H9 (cell line): ENCODE data around the gene CARHSP1. TPM values are rescaled to one million over a fixed set of nuclear protein-coding genes. Genes with fewer than 3 reads are reported as not detected.

ENCODE experiments used
- DNase-seq: peaks from one replicate; pipeline ENCODE4 v3.0.0-alpha.2; 2017
- H2AFZ ChIP-seq: one replicate; pipeline ENCODE4 v1.6.1; 2013; ENCODE audit warnings: mild to moderate bottlenecking, low read length, control low read depth, moderate library complexity
- H2AK5ac ChIP-seq: 2 replicates; pipeline ENCODE4 v1.6.1; 2013; ENCODE audit warnings: low read length, control low read depth, mixed read lengths; ENCODE audit not compliant: insufficient read length
- H2BK120ac ChIP-seq: one replicate; pipeline ENCODE4 v1.6.1; 2013; ENCODE audit warnings: low read depth, mild to moderate bottlenecking, low read length, control low read depth, inconsistent platforms; ENCODE audit not compliant: poor library complexity, severe bottlenecking
- H2BK12ac ChIP-seq: 2 replicates; pipeline ENCODE4 v1.6.1; 2013; ENCODE audit warnings: low read length, control low read depth, mixed read lengths, low read depth; ENCODE audit not compliant: insufficient read length
- H2BK15ac ChIP-seq: 2 replicates; pipeline ENCODE4 v1.6.1; 2013; ENCODE audit warnings: low read depth, low read length, control low read depth
- H2BK20ac ChIP-seq: one replicate; pipeline ENCODE4 v1.6.1; 2013; ENCODE audit warnings: low read depth, mild to moderate bottlenecking, low read length, control low read depth, inconsistent platforms; ENCODE audit not compliant: poor library complexity, severe bottlenecking
- H2BK5ac ChIP-seq: 2 replicates; pipeline ENCODE4 v1.6.1; 2013; ENCODE audit warnings: low read length, control low read depth, mixed read lengths; ENCODE audit not compliant: insufficient read length
- H3K14ac ChIP-seq: 2 replicates; pipeline ENCODE4 v1.6.1; 2013; ENCODE audit warnings: low read length, control low read depth; ENCODE audit not compliant: insufficient read depth
- H3K18ac ChIP-seq: 2 replicates; pipeline ENCODE4 v1.6.1; 2013; ENCODE audit warnings: low read depth, mild to moderate bottlenecking, mixed read lengths, low read length, control low read depth; ENCODE audit not compliant: insufficient read length
- H3K23ac ChIP-seq: 2 replicates; pipeline ENCODE4 v1.6.1; 2013; ENCODE audit warnings: low read length, control low read depth, mixed read lengths, low read depth; ENCODE audit not compliant: insufficient read length
- H3K23me2 ChIP-seq: 2 replicates; pipeline ENCODE4 v1.6.1; 2013; ENCODE audit warnings: low read depth, mild to moderate bottlenecking, mixed read lengths, low read length, control low read depth; ENCODE audit not compliant: insufficient read length, poor library complexity, severe bottlenecking
- H3K27ac ChIP-seq: 2 replicates; pipeline ENCODE4 v1.5.1; 2013; ENCODE audit warnings: low read length, control low read depth, mixed read lengths, low read depth; ENCODE audit not compliant: insufficient read length
- H3K27me3 ChIP-seq: 2 replicates; pipeline ENCODE4 v1.6.1; 2013; ENCODE audit warnings: low read length, control low read depth, inconsistent platforms; ENCODE audit not compliant: insufficient read depth
- H3K4ac ChIP-seq: 2 replicates; pipeline ENCODE4 v1.6.1; 2013; ENCODE audit warnings: low read depth, mild to moderate bottlenecking, control low read depth, inconsistent platforms, low read length, moderate library complexity
- H3K4me1 ChIP-seq: 2 replicates; pipeline ENCODE4 v1.6.1; 2013; ENCODE audit warnings: low read length, control low read depth, inconsistent platforms; ENCODE audit not compliant: insufficient read depth
- H3K4me2 ChIP-seq: 2 replicates; pipeline ENCODE4 v1.6.1; 2013; ENCODE audit warnings: low read length, control low read depth, mixed read lengths; ENCODE audit not compliant: insufficient read length, insufficient read depth
- H3K56ac ChIP-seq: 2 replicates; pipeline ENCODE4 v1.6.1; 2013; ENCODE audit warnings: low read depth, mild to moderate bottlenecking, mixed read lengths, low read length, control low read depth; ENCODE audit not compliant: insufficient read length
- H3K79me1 ChIP-seq: 2 replicates; pipeline ENCODE4 v1.6.1; 2013; ENCODE audit warnings: low read depth, mild to moderate bottlenecking, moderate library complexity, low read length, control low read depth, inconsistent platforms; ENCODE audit not compliant: insufficient read depth, poor library complexity, severe bottlenecking
- H3K79me2 ChIP-seq: 2 replicates; pipeline ENCODE4 v1.6.1; 2013; ENCODE audit warnings: low read length, control low read depth, inconsistent platforms; ENCODE audit not compliant: insufficient read depth
- H3K9ac ChIP-seq: 2 replicates; pipeline ENCODE4 v1.6.1; 2013; ENCODE audit warnings: low read length, control low read depth, mixed read lengths; ENCODE audit not compliant: insufficient read length; ENCODE audit errors: extremely low read depth
- H3K9me3 ChIP-seq: one replicate; pipeline ENCODE4 v1.6.1; 2013; ENCODE audit warnings: low read depth, low read length, inconsistent platforms; ENCODE audit not compliant: control insufficient read depth
- H3T11ph ChIP-seq: one replicate; pipeline ENCODE4 v1.6.1; 2013; ENCODE audit warnings: mild to moderate bottlenecking, low read length, control low read depth, inconsistent platforms
- H4K20me1 ChIP-seq: one replicate; pipeline ENCODE4 v1.6.1; 2013; ENCODE audit not compliant: control insufficient read depth, insufficient read length, insufficient read depth
- H4K5ac ChIP-seq: 2 replicates; pipeline ENCODE4 v1.6.1; 2013; ENCODE audit warnings: low read depth, mild to moderate bottlenecking, mixed read lengths, low read length, control low read depth; ENCODE audit not compliant: insufficient read length
- H4K8ac ChIP-seq: replicated peaks from 2 replicates; pipeline ENCODE4 v1.6.1; 2013; ENCODE audit warnings: low read length, control low read depth, mixed read lengths, low read depth; ENCODE audit not compliant: insufficient read length
- H4K91ac ChIP-seq: 2 replicates; pipeline ENCODE4 v1.6.1; 2013; ENCODE audit warnings: low read depth, mild to moderate bottlenecking, moderate library complexity, mixed read lengths, low read length, control low read depth; ENCODE audit not compliant: insufficient read length
- H3K27ac Mint-ChIP-seq, 3 experiments: 2 replicates in 2 of 3; 3 replicates in 1 of 3; pipeline ENCODE4 v1.8.0; 2020 to 2021; ENCODE audit warnings: mixed read lengths in 3 of 3, mild to moderate bottlenecking in 1 of 3, moderate library complexity in 1 of 3
- H3K27me3 Mint-ChIP-seq: 2 replicates; pipeline ENCODE4 v1.8.0; 2021; ENCODE audit warnings: low read depth, mild to moderate bottlenecking, moderate library complexity, mixed read lengths
- H3K36me3 Mint-ChIP-seq, 3 experiments: 2 replicates in 2 of 3; 3 replicates in 1 of 3; pipeline ENCODE4 v1.8.0; 2020 to 2021; ENCODE audit warnings: low read depth in 3 of 3, mixed read lengths in 3 of 3; ENCODE audit not compliant: insufficient read depth in 1 of 3
- H3K4me1 Mint-ChIP-seq, 2 experiments: 2 replicates each; pipeline ENCODE4 v1.8.0; 2020; ENCODE audit warnings: mixed read lengths in 2 of 2
- H3K4me3 Mint-ChIP-seq, 2 experiments: 2 replicates in 1 of 2; 3 replicates in 1 of 2; pipeline ENCODE4 v1.8.0; 2020 to 2021; ENCODE audit warnings: mild to moderate bottlenecking in 2 of 2, mixed read lengths in 2 of 2, moderate library complexity in 1 of 2
- H3K9me3 Mint-ChIP-seq, 2 experiments: 2 replicates in 1 of 2; 3 replicates in 1 of 2; pipeline ENCODE4 v1.8.0; 2020; ENCODE audit warnings: mild to moderate bottlenecking in 2 of 2, mixed read lengths in 2 of 2, moderate library complexity in 1 of 2
- WGBS: extraction: QIAGEN DNeasy Blood & Tissue Kit; methylation state at CpG from one replicate; pipeline ENCODE4 v1.1.7; 2013; ENCODE audit warnings: missing lambda C conversion rate, low lambda C conversion rate, mixed read lengths; ENCODE audit not compliant: insufficient read length; ENCODE audit errors: extremely low coverage; 5-methylcytosine and 5-hydroxymethylcytosine counted together
- total RNA-seq: library from RNA; stranded (reverse); gene quantifications from 2 replicates; pipeline ENCODE4 v1.2.1, GENCODE V29; 2021
- TF ChIP-seq, protein P1 (sequence below): fragments of 200-600 bp; sonication (generic); conservative IDR thresholded peaks from 3 replicates; pipeline ENCODE4 v1.8.0; 2021; ENCODE audit warnings: antibody characterized with exemption, mild to moderate bottlenecking

The CARHSP1 gene
- total RNA-seq, 1 experiment from 2014 or later = 194 TPM

DNA sequence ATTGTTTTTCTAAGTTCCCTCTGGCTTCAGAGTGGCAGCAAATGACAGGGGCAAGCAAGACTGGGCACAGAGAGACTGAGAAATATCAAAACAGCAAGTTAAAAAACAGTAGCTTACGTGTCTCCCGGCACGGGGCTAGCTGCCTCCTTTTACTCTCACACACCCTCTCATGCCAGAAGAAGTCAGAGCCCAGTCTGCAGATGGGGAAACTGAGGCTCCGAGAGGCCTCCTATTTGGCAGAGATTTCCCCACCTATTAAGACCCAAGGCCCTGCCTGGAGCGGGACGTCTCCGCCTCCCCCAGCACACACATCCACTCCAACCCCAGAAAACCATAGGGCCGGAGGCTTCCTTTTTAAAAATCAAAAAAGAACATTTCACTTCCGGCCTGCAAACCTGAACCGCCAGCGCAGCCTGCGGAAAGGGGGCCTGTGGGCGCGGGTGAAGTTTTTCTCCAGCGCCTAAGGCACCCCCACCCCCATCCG is 832 bp downstream of the CARHSP1 start:
- Histone ChIP-seq H3K23me2 (peaks cover 15% of the 10 kb centered on the region), H2BK15ac (no peak overlapping the region), H3K27me3 (no peaks in the 10 kb centered on the region), H2BK20ac (no peak overlapping the region), H3K4me1 (peaks cover 20% of the 10 kb centered on the region; the same call in 1 of the 2 replicates), H3K79me2 (peaks cover 37% of the 10 kb centered on the region; the same call in 1 of the 2 replicates), H4K8ac (no peak overlapping the region), H3K23ac (no peak overlapping the region), H4K5ac (no peak overlapping the region), H4K91ac (no peak overlapping the region), H3K79me1 (no peaks in the 10 kb centered on the region), H3K4me2 (peak overlapping the region; percentile 99), H2AFZ (no peak overlapping the region), H3K4ac (no peak overlapping the region), H2BK5ac (no peak overlapping the region), H2BK120ac (no peak overlapping the region), H3T11ph (no peak overlapping the region), H3K18ac (no peak overlapping the region), H3K56ac (no peak overlapping the region), H3K14ac (peak overlapping the region; percentile 9; the same call in 1 of the 2 replicates), H3K9ac (peak overlapping the region; percentile 74), H3K9me3 (no peaks in the 10 kb centered on the region), H4K20me1 (peaks cover 5% of the 10 kb centered on the region), H3K27ac (no peak overlapping the region), H2BK12ac (no peak overlapping the region), H2AK5ac (no peak overlapping the region)
- peak overlapping the region; percentile 90 for H3K4me3 Mint-ChIP-seq
- H3K4me1 Mint-ChIP-seq = peaks cover 45 to 48% of the 10 kb centered on the region in 2 experiments
- no CpG with 5 or more reads among the region's 16 CpGs for WGBS
- peaks cover 2% of the 10 kb centered on the region; the same call in 1 of the 2 replicates for H3K27me3 Mint-ChIP-seq
- no peak for DNase-seq
- peaks cover 4 to 12% (median 8%) of the 10 kb centered on the region in 3 experiments; a peak in 6 of 7 replicates for H3K36me3 Mint-ChIP-seq
- peak overlapping the region; percentile 54 to 93 (median 75) for H3K27ac Mint-ChIP-seq
- H3K9me3 Mint-ChIP-seq = no peaks in the 10 kb centered on the region; a peak in 2 of 5 replicates
- TF ChIP-seq, protein P1, sequence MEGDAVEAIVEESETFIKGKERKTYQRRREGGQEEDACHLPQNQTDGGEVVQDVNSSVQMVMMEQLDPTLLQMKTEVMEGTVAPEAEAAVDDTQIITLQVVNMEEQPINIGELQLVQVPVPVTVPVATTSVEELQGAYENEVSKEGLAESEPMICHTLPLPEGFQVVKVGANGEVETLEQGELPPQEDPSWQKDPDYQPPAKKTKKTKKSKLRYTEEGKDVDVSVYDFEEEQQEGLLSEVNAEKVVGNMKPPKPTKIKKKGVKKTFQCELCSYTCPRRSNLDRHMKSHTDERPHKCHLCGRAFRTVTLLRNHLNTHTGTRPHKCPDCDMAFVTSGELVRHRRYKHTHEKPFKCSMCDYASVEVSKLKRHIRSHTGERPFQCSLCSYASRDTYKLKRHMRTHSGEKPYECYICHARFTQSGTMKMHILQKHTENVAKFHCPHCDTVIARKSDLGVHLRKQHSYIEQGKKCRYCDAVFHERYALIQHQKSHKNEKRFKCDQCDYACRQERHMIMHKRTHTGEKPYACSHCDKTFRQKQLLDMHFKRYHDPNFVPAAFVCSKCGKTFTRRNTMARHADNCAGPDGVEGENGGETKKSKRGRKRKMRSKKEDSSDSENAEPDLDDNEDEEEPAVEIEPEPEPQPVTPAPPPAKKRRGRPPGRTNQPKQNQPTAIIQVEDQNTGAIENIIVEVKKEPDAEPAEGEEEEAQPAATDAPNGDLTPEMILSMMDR = no peak
